GM18499 (cell line): ENCODE results near the gene NCKAP5L.

Experiments
- ATAC-seq: cut with Tn5 transposase; IDR thresholded peaks from one replicate; pipeline ENCODE4 v1.9.1; 2021; ENCODE audit warnings: moderate number of reproducible peaks; ENCODE audit not compliant: insufficient read depth, unreplicated experiment

The NCKAP5L gene

DNA sequence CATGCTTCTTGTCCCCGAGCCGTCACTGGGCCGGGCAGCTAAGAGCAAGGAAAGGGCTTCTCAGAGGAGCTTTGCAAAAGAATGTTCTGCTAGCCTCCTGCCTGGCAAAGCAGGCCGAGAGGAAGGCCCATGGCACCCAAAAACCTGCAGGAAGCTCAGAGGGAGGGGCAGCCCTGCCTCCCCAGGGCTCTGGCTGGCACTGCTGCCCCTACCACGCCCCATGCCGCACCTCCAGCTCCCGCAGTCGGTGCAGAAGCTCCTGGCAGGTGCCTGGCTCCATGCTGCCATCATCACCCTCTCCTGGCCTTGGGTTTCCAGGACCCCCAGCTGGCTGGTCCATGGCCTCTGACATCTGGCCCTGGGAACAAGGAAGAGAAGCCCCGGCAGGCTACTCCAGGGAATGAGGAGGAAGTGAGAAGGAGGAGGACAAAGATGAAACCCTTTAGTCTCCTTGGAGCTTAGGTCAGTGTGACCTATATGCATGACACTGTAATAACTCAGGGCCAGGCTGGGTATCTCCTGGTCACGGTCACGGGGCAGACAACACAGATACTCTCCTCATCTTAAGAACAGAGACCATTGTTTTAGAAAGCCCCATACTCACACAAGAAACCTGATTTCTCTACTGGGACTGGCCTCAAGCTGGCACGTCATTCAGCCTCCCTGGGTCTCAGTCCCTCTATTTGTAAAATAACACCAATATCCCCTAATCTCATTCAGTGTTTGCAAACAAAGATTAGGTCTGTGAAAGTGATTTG is 24.3 kb downstream of the NCKAP5L start:
- no peak for ATAC-seq

DNA sequence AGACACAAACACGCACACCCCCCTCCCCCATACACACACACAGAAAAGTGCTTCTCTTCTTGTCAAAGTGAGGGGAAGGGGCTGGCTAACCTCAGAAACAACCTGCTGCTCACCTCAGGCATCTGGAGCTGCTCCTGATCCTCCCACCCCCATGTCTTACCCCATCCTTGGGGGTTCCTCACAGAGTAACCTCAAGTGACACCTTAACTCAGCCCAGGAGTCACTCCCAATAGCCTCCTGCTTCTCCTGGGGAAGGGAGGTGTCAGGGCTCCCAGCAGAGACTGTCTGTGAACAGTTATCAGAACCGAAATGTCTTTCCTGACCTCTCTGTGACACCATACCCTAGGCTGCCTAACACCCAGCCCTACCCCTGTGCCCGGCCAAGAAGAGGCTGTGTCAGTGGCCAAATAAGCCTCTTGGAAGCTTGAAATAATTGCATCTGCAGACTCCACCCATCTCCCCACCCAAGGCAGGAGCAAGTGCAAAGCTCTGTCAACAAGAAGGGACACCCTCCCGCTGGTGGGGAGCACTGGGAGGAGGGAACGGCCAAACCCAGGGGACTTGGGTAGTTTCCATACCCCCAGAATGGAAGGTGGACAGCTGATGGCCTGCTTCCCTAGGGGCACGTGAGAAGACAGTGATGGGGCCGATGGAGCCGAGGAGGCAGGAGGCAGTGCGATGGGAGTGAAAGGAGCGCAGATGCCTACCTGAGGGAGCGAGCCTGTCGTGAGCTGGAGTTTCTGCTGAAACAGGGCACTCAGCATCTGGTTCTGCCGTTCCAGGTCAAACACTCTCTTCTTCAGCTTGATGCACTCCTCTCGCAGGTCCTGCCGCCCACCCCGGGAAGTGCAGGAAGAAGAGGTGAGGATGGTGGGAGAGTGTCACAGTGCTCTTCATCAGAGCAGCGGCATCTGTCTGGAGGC is 26.8 kb downstream of the NCKAP5L start:
- ATAC-seq: no peak

DNA sequence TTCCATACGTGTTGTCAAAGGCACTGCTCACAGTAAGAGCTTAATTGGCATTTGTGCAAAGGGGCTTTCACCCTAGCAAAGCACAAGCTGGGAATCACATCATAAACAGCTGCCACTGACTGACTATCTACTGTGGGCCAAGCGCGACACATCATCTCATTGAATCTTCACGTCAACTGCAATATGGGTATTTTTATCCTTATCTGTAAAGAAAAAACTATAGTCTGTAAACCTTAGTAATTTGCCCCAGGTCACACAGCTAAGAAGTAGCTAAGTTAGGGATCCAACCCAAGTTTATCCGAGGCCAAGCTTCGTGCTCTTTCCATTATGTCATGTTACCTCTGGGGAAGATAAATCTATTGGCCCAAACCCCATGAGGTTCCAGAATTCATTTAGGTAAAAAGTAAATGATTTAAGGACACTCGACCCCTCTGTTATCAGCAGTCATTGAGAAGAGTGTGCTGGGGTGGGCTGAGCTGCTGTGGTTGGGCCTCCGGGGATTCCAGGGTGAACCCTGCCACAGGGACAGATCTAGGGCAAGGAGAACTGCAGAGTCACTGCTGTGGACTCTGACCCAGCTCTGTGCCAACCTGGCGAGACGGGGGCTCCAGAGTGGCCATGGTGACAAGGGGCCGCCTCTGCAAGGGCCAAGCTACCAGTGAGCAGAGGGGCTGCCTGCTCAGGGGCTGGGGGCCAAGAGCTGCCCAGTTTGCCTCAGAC is 27.6 kb downstream of the NCKAP5L start:
- no peak for ATAC-seq

DNA sequence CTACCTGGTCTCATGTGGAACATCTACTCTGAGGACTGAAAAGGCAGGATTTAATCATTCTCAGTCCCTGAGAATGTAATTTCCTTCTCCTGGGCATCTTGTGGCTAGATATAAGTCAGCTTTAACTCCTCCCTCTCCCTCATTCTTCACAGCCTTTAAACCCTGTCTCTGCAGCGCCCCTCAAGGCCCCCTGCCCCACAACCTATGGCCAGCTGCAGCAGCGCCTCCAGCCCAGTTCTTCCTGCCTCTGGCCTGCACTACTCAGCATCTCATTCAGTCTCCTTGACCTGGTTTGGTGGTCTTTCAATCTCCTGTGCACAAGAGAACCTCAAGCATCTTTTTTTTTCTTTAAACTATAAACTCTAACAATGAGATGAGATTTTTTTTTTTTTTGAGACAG is 29.3 kb downstream of the NCKAP5L start:
- ATAC-seq: no peak

DNA sequence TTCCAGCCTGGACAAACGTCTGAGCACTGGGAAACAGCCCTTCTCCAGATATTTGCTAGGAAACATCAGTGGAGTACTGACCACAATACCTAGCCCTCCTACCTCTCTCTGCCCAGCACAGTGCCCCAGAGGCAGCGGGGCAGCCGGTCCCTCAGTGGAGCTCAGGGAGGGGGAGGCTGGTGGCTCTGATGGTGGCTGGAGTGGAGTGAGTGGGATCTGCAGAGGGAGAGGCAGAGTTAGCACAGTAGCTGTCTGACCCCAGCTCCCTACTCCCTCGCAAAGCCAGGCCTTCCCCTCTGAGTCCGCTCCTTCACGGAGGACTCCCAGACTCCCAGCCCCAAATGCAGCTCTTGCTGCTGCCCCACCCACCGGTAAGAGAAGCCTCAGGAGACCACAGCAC is 30.0 kb downstream of the NCKAP5L start:
- ATAC-seq: no peak

DNA sequence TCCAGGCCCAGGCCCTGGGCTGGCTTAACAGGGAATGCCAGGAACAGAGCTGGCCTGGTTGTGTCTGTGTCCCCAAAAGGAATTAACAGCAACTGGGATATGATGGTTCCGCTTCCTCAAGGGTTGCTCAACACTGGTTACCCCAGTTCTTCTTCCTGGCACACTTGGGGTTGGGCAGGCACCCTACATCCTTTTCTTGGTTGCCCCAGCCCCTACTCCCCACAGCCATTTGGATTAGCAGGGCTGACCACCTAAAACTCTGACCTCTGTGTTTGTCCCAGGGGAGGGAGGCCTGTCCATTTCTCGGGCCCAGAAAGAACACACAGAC is 30.8 kb downstream of the NCKAP5L start:
- no peak for ATAC-seq

DNA sequence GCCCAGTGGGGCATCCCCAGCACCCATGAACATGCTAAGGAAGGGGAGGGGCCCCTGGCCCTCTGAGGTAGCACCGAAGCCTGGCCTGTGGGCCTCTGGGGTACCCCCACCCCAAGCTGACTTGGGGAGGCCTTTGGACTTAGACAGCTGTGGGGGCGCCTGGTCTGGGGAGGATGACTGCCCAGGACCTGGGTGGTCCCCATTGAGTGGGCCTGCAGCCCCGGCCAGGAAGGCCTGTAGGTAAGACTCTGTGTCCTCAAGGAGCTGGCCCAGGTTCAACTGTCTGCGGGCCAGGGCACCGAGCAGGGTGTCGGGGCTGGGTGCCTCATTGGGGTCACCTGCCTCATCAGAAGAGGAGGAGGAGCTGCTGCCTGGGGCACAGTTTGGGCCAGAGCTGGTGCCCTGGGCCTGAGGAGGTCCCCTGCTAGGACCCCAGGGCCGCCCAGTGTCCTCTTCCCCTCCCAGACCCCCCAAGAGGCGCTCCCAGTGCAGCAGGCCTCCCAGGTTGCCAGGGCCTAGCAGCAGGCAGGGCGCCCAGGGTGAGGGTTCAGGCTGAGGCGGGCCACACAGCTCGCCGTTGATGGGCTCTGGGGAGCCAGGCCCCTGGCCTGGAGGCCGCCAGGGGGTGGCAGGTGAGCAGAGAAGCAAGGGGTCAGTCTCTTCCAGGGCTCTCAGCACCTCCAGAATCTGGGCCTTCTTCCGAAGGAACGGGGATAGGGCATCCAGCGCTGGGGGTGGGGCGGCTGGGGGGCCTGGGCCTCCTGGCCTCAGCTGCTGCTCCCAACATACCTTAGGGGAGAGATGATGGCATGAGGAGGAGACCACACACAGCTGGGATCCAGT is 31.4 kb downstream of the NCKAP5L start:
- no peak for ATAC-seq

DNA sequence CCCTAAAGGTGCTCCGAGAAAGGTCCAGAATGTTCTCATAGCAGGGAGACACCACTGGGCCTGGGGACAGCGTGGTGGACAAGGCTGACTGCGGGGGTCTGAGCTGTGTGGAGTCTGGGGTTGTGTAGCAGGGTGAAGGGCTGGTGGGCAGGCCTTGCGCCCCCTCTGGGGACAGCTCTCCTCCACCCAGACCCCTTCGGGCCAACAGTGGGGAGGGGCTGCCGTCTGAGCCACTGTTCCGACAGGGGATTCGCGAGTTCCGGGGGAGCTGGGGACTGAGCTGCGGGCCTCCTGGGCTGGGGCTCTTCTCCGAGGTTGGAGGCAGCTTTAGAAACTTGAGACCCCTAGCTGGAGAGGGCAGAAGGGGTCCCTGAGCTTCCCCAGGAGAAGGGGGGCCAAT is 32.1 kb downstream of the NCKAP5L start:
- no peak for ATAC-seq

DNA sequence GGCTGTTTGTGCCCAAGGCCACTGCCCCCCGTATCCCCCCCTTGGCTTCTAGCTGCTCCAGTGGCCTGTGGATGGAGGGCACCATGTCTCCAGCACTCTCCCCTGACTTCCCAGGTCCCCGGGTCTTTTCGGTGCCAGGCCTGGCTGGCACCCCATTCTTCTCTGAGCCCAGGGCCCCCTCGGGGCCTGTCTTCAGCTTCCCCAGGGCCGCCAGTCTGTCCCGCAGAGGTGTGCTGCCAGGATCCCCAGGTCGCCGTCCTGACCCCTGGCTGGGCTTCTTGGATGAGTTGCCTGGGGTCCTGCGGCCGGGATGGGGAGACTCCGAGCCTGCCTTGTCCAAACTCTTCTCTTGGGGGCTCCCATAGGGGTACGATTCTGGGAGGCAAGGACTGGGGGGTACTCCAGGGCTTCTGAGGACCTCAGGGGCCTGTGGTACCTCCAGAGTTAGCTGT is 32.5 kb downstream of the NCKAP5L start:
- no peak for ATAC-seq

DNA sequence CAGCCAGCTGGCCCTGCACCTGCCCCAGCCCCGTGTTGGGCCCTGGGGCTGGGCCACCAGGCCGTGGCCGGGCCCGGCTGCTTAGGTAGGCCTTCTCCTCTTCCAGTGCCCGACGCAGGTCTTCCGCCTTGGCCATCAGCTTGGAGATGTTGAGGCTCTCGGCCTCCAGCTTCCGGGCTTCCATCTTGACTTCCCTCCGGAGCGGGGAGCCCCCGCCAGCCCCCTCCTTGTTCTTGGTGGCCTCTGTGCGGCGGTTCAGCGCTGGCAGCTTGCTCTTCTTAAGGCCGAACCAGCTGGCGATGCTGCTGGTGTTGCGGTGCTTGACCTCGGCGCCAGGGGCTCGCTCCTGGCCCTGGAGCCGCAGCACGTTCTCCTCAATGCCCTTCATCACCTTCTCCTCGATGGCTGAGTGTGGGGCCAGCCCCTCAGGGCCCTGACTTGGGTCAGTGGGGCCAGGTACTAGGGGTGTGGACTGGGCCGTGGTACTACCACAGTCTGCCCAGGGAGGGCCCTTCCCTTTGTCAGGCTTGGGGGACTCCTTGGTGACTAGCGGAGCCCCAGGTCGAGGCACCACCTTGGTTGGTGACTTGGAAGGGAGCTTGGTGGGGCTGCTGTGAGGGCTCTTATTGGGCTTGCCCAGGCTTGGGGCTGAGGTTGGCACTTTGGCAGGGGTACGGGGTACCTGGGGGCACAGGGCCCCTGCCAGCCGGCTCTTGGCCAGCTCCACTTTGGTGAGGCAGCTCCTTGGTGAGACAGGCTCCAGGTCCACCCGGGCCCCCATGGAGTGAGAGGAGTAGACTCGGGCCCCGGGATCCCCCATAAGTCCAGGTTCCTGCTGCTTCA is 33.2 kb downstream of the NCKAP5L start:
- ATAC-seq: no peak

DNA sequence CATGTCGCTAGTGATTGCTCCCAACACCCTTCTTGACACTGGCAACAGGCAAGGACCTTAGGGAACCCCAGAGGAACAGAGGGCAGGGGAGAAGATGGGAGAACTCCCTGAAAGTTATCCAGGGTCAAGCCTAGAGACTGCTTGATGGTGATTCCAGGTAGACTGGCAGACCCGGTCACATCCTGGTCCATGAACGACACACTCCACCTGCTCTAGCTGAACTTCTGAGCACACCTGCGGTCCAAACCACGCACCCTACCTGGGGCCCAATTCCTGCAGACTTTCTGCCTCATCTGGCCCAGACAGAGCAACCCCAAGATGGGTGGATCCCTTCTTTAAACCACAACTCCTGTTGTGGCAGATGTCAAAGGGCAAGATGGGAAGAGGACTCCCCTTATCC is 34.2 kb downstream of the NCKAP5L start:
- no peak for ATAC-seq

DNA sequence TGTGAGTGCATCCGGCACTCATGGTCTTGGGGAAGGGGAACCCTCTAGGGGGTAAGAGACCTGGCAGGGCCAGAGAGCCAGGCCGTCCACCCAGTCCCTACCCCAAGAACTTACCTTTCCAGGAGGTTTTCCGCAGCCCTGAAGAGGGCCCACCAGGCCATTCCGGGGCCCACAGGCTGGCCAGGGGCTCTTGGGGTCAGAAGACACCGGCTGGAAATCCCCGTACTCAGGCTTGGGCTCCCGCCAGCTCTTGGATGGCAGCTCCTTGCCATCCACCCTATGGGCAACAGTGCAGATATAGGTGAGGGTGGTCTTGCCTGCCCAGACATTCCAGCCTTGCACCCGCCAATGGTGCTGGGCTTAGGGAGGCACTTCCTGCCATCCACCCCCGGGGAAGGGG is 34.6 kb downstream of the NCKAP5L start:
- no peak for ATAC-seq

DNA sequence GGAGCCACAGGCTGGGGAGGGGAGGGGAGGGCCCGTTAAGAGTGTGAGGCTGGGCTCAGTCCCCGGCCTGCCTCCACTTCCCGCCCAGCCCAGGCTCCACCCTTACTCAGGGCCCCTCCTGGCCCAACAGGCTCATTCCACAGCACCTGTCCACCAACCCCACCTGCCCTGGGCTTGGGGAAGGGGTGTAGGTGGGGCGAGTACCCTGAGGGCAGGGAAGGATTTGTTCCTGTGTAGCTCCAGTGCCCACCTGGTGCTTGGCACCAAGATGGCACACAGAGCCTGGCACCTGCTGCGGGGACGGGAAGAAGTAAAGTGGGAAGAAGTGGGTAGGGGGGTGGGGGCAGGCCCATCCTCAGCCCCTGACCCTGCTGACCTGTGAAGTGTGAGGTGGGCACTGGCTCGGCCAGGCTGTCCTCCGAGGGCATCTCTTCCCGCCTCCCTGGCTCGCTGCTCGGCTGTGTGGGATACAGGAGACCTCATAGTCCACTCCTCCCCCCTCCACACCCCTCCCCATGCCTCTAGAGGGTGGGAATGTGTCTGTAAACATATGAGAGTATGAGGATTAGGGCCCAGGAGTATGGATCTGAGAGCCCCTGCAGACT is 35.1 kb downstream of the NCKAP5L start:
- ATAC-seq: no peak

DNA sequence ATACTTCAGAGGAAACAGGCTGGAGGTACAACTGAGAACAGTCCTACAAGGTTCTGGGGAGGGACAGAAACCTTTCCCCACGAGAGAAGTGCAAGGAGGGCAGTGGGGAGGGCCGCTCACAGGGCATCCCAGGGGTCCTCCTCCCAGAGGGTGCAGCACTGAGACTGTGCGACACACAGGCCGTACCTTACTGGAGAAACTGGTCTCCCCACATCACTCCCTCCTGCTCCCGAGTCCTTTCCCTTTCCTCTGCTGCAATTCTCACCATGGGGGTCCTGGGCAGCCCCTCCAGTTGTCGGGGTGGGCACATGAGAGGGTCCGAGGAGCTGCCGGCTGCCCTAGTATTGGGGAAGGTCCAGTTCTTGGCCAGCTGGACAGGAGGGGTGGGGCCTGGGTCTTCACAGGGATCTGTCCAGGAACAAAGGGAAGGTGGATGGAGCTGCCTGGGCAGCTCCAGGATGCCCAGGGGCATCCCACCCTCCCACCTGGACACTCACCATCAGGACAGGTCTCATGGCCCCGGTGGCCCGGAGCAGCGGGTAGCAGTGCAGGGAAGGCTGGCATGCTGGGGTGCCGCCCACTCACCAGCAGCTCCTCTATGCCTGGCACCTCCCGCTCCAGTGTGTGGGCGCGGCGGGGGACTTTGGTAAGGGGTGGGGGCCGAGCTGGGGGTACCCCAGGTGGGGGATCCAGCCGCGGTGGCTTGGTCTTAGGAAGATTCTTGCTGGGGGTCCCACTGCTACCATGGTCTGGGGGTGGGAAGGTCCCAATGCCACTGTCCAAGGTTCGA is 35.8 kb downstream of the NCKAP5L start:
- no peak for ATAC-seq

DNA sequence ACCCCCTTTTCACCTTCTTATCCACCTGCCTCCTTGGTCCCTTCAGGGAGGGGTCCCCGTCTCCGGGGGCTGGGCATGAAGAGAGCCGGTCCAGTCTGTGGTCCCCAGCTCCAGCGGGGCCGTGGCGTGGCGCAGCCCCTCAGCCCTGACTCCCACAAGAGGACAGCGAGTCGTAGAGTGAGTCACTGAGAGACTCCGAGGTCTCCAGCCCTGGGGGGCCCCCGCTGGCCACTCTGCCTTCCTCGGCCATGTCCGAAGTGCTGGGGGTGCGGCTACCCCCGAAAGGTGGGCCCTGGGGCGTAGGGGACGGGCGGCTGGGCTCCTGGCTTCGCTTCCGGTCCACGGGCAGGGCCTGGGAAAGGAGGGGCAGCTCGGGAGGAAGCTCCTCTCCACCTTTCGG is 36.5 kb downstream of the NCKAP5L start:
- no peak for ATAC-seq

DNA sequence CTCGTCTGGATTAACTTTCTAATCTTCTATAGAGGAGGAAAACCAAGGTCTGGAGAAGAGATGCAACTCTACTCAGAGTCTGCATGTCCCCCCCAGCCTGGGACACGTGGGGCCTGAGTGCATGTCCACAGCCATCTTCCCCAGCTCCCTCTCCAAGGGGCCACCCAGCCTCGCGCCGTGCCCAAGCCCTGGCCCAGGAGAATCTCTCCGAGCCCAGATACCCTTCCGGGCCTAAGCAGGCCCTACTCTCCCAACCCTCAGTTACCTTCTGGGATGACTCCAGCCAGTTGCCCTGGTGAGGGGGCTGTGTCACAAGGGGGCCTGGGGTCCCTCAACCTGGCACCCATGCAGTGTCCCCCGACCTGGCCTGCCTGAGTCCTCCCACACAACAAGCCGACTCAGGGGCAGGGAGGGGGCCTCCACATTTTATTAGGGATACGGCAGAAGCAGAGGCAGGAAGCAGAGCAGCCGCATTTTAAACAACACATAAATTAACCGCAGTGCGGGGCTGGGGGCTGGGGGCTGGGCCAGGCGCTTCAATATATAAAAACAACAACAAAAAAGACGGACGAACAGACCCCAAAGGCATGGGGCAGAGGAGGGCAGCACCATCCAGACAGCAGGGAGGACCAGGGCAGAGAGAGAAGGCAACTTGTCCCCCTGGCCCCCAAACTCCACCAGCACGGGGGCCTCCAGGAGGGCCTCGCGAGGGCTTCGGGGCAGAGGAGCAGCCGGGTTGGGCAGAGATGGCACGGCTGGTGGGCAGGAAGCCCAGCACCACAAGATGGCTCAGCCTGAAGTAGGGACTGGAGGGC is 37.3 kb downstream of the NCKAP5L start:
- no peak for ATAC-seq

DNA sequence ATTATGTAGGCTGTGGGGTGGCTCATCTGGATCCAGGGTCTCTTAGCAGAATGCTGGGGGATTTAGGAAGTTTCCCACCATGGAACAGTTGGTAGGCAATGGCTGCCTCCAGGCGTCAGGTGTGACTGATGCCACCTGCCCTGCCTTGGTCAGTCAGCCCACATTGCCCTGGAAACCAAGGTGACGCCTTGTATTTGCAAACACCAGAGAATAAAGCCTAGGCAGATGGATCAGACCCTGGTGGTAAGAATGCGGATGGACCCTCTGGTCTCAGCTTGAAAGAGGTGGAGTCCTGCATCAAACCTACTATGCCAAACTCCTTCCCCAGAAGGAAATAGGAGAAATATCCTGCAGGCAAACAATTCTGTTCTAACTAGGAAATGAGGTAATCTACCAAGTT is 38.2 kb downstream of the NCKAP5L start:
- ATAC-seq: no peak
